ENCODE results near the gene ARCN1. TPM values are rescaled to one million over a fixed set of nuclear protein-coding genes. Genes with fewer than 3 reads are reported as not detected.

ARCN1 gene
- total and polyA plus RNA-seq, 8 donors: 22.0 to 115 (median 60.1) TPM

GRCh38 chr11:118607401-118608359, 35.5 kb downstream of the ARCN1 start, which contains the start of gene PHLDB1:
PHLDB1 (plus strand) TSS chr11:118607615; CDS start chr11:118613837, 6,222 bp downstream.
- peaks cover 0 to 11% (median 7%) of the 10 kb centered on the region in 4 donors for H3K36me3 ChIP-seq
- H3K27ac ChIP-seq: peak within 1 kb of the TSS; percentile 55 to 98 (median 91)
- DNase-seq: peak; percentile 46 to 86
- TF ChIP-seq CTCF (IDR thresholded peaks at IDR 0.05) (peak in 4 of 7 experiments; percentile 16 to 49 (median 27)), POLR2AphosphoS5 (IDR thresholded peaks at IDR 0.05) (peak in 2 of 3 donors; percentile 37 to 52), EP300 (IDR thresholded peaks at IDR 0.05) (no peak)
- 0 to 1% (median 1%) methylated on average over 13 to 72 of the region's 72 CpGs for WGBS, 5 donors
- no peaks in the 10 kb centered on the region for H3K9me3 ChIP-seq
- H3K4me3 ChIP-seq: peak within 1 kb of the TSS; percentile 47 to 79 (median 70)
- H3K27me3 ChIP-seq: peaks cover 0 to 42% (median 34%) of the 10 kb centered on the region in 3 donors
- intact Hi-C loops (cut with DNase I; ENCODE audit: low total_unique reads): loop anchor here (5.0 kb wide), 1 partner anchor 50 kb away; no protein-coding TSS in a partner anchor
- peaks cover 63 to 86% (median 79%) of the 10 kb centered on the region in 4 donors for H3K4me1 ChIP-seq

GRCh38 chr11:118608360-118609227, 36.4 kb downstream of the ARCN1 start:
- TF ChIP-seq CTCF (IDR thresholded peaks at IDR 0.05): no peak
- TF ChIP-seq EP300 (IDR thresholded peaks at IDR 0.05): no peak
- TF ChIP-seq POLR2AphosphoS5 (IDR thresholded peaks at IDR 0.05): peak; percentile 45 to 49 (median 47)
- no peak for TF ChIP-seq POLR2A (IDR thresholded peaks at IDR 0.05)
- H3K27ac ChIP-seq: peak overlapping the region; percentile 55 to 98 (median 91)
- peaks cover 0 to 42% (median 34%) of the 10 kb centered on the region in 3 donors for H3K27me3 ChIP-seq
- no peaks in the 10 kb centered on the region for H3K9me3 ChIP-seq
- WGBS, 5 donors: 6 to 14% (median 9%) methylated on average over 28 to 69 of the region's 69 CpGs
- H3K4me1 ChIP-seq: peaks cover 63 to 92% (median 81%) of the 10 kb centered on the region in 4 donors
- H3K4me3 ChIP-seq: peak overlapping the region; percentile 47 to 79 (median 70)
- intact Hi-C loops (cut with DNase I; ENCODE audit: low total_unique reads): loop anchor here (5.0 kb wide), 1 partner anchor 49 kb away; no protein-coding TSS in a partner anchor
- DNase-seq: peak; percentile 59 to 86
- peaks cover 0 to 3% (median under 1%) of the 10 kb centered on the region in 4 donors for H3K36me3 ChIP-seq

- H3K9me3 ChIP-seq: no peaks in the 10 kb centered on the region
- peaks cover 60 to 87% (median 75%) of the 10 kb centered on the region in 4 donors for H3K4me1 ChIP-seq
- intact Hi-C loops (cut with DNase I; ENCODE audit: low total_unique reads): loop anchor here (5.0 kb wide), 1 partner anchor 48 kb away; no protein-coding TSS in a partner anchor
- peak overlapping the region; percentile 55 to 98 (median 91) for H3K27ac ChIP-seq
- peaks cover 0 to 42% (median 34%) of the 10 kb centered on the region in 3 donors for H3K27me3 ChIP-seq
- no peak for TF ChIP-seq CTCF (IDR thresholded peaks at IDR 0.05)
- TF ChIP-seq POLR2A (IDR thresholded peaks at IDR 0.05): no peak
- no peak for TF ChIP-seq EP300 (IDR thresholded peaks at IDR 0.05)
- no peak for TF ChIP-seq POLR2AphosphoS5 (IDR thresholded peaks at IDR 0.05)
- peak; percentile 29 to 81 for DNase-seq
- 4 to 16% (median 12%) methylated on average over 37 to 57 of the region's 57 CpGs for WGBS, 5 donors
- peak overlapping the region; percentile 47 to 79 (median 70) for H3K4me3 ChIP-seq
- peaks cover 3 to 14% (median 9%) of the 10 kb centered on the region in 4 donors for H3K36me3 ChIP-seq
Observed at GRCh38 chr11:118609380-118610224, 37.4 kb downstream of the ARCN1 start.
